Activated CD4-positive, alpha-beta T cell treated with anti-CD3 and anti-CD28 coated beads for 4 hours (primary cell): Measurements from ENCODE around the gene ZMYND8.
"Not testable (repeated sequence)": the region's sequence is repeated elsewhere in the genome, so short reads cannot be mapped to it uniquely, and the experiment has no call there.

Experiments used
- DNase-seq, 2 donors: peaks; one replicate each; pipeline ENCODE4 v3.0.0-alpha.2; 2020

ZMYND8 gene

DNA sequence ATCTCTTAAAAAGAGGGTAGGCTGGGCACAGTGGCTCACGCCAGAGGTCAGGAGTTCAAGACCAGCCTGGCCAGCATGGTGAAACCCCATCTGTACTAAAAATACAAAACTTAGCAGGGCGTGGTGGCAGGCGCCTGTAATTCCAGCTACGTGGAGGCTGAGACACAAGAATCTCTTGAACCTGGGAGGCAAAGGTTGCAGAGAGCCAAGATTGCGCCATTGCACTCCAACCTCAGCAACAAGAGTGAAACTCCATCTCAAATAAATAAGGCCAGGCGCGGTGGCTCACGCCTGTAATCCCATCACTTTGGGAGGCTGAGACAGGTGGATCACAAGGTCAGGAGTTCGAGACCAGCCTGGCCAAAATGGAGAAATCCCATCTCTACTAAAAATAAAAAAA, 48.9 kb downstream of the ZMYND8 start:
- DNase-seq, result not testable (repeated sequence)

DNA sequence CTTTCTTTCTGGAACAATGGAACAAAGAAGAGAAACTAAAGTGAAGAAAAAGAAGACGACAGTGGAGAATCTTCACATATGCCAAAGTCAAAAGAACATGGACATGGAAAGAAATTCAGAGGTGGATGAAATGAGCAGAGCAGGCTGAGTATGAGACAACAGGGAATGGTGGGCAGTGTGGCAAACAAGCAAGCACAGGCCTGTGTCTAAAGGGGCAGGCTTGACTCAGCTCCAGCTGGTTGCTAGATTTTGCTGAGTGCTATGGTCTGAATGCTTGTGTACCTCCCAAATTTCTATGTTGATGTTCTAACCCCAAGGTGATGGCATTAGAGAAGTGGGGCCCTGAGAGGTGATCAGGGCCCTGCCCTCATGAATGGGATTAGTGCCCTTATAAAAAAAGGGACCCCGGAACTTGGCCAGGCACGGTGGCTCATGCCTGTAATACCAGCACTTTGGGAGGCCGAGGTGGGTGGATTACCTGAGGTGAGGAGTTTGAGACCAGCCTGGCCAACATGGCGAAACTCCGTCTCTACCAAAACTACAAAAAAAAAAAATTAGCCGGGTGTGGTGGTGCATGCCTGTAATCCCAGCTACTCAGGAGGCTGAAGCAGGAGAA, 49.6 kb downstream of the ZMYND8 start:
- DNase-seq, result no peak

GRCh38 chr20:47306095-47306494, 50.4 kb downstream of the ZMYND8 start:
- no peak for DNase-seq

DNA sequence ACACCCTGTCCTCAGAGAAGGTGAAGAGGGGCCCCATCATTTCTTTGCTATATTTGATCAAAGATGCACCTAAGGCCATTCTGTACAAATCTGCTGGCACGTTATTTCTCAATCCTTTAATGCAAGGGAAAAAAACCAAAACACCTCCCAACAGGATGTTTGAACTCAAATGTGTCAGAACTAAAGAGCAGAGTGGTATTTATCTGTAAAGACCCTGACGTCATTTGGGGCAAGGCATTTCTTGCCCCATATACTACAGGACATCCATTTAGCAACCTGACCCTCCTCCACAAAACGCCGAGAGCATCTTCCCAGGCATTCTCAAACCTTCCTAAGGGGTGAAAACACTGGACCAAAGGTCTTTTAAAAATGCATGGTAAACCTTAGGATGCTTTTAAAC, 50.8 kb downstream of the ZMYND8 start:
- no peak for DNase-seq

GRCh38 chr20:47304287-47304686, 52.2 kb downstream of the ZMYND8 start:
- no peak for DNase-seq

GRCh38 chr20:47303736-47304135, 52.8 kb downstream of the ZMYND8 start:
- DNase-seq, result no peak

DNA sequence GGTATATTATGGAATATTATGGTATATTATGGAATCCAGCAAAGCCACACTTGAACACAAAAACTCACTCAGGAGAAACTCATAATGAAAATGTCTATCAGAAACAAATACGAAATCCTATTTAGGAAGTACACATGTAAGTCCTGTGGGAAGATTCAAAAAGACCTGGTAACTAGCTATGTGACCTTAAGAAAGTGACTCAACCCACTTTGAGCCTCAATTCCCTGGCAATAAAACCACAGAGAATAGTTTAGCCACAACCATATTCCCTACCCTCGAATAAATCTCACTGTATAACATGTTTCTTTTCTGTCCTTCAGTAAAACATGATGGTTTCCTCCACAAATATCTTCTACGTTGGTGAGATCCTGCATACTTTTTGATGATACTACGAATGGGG, 56.4 kb downstream of the ZMYND8 start:
- no peak for DNase-seq

- DNase-seq, result no peak
Measured at GRCh38 chr20:47298624-47299023, 57.9 kb downstream of the ZMYND8 start.

- DNase-seq, result no peak
Measured at GRCh38 chr20:47297746-47298145, 58.8 kb downstream of the ZMYND8 start.

GRCh38 chr20:47296950-47297349, 59.5 kb downstream of the ZMYND8 start:
- peak in 1 of 2 donors; percentile 7 for DNase-seq

DNA sequence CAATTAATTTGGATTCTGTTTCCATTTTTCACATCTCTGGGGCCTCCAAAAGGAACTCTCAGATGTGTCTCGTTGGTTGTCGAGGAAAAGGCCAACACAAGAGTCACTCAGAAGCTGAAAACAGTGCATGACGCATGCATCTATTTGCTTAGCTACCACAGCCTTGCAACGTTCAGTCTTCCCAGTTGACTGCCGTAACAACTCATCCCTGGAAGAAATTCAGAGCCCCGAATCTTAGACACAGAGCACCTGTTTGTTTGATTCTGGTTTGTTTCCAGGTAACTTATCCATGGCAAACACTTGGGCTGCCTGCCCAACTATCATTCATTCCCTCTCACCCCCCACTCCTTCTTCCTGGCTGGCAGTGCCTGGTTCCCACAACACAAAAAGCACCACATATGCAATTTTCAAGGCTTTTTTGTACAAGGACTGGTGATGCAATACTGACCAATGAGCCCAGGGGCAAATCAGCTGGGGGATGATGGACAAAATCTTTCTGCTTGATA, 60.5 kb downstream of the ZMYND8 start:
- no peak for DNase-seq

DNA sequence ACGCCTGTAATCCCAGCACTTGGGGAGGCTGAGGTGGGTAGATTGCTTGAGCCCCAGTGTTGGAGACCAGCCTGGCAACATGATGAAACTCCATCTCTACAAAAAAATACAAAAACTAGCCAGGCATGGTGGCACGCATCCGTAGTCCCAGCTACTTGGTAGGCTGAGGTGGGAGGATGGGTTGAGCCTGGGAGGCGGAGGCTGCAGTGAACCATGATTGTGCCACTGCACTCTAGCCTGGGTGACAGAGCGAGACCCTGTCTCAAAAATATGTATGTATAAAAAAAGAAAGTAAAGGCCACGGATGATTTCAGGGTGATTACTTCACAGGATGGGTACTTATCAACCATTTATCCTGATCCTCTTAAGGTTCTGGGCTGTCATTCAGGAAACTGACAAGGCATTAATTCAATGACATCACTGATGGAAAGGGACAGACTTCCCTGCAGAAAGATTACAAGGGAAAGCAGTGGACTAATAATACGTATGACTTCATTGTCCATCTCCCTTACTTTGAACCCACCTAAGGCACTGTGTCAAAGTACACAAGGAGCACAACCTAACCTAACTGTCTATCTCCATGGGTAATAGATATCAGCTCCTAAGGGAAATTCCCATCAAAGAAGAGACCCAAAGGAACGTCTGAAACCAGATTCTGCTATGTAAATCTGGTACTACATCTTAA, 61.2 kb downstream of the ZMYND8 start:
- no peak for DNase-seq

DNA sequence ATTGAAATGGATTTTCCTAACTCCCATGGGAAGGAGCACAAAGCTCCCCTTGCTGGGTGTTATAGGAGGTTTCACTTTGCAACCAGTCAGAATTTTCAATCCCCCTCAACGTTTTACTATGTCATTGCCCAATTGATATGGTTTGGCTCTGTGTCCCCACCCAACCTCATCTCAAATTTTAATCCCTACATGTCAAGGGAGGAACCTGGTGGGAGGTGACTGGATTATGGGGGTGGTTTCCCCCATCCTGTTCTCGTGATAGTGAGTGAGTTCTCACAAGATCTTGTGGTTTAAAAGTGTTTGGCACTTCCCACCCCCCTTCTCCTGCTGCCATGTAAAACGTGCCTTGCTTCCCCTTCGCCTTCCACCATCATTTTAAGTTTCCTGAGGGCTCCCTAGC, 62.9 kb downstream of the ZMYND8 start:
- DNase-seq, result no peak

GRCh38 chr20:47292581-47292980, 63.9 kb downstream of the ZMYND8 start:
- no peak for DNase-seq

DNA sequence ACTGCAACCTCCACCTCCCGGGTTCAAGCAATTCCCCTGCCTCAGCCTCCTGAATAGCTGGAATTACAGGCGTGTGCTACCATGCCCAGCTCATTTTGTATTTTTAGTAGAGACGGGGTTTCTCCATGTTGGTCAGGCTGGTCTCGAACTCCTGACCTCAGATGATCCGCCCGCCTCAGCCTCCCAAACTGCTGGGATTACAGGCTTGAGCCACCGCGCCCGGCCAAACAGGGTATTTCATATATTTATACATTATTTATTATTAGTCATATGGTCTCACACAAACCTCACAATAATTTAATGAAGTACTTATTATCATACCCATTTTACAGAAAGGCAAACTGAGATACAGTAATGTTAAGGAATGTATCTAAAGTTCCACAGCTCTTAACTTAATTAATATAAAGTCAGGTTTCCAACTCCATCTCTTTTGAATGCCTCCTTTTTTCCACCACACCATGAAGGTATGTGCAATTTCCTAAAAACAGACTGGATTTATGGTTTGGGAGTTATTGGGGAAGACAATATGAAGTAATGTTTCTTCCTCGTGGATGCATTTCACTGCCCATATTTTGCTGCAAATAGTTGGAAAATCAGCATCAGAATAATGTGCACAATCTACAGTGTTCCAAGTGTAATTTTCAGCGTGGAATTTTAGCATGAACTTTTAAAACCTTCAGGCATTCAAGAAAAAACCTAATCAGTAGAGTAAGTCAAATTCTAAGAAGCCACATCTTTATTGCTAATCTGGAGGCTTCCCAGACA, 65.7 kb downstream of the ZMYND8 start:
- DNase-seq, result no peak

DNA sequence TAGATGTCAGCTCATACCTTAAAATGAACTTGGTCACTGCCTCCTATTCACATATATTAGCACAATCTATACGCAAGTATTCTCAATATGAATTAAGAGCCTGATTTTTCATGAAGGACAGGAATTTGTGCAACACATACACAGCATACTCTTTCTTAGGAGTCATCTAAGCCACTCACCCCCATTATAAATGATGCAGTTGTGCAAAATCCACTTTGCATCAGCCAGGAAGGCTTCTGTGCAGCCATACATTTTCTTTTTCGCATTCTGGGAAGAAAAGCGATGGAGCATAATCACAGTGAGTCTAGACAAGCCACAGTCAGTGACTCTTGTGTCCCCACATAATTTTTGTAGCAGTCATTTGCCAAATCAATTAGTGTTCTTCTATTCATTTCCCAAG, 66.5 kb downstream of the ZMYND8 start:
- no peak for DNase-seq

GRCh38 chr20:47289096-47289495, 67.4 kb downstream of the ZMYND8 start:
- DNase-seq, result no peak

GRCh38 chr20:47288530-47288929, 68.0 kb downstream of the ZMYND8 start:
- DNase-seq, result not testable (repeated sequence)

- DNase-seq, result no peak
Measured at GRCh38 chr20:47287609-47288144, 68.8 kb downstream of the ZMYND8 start.

GRCh38 chr20:47286681-47287080, 69.8 kb downstream of the ZMYND8 start:
- DNase-seq, result no peak

DNA sequence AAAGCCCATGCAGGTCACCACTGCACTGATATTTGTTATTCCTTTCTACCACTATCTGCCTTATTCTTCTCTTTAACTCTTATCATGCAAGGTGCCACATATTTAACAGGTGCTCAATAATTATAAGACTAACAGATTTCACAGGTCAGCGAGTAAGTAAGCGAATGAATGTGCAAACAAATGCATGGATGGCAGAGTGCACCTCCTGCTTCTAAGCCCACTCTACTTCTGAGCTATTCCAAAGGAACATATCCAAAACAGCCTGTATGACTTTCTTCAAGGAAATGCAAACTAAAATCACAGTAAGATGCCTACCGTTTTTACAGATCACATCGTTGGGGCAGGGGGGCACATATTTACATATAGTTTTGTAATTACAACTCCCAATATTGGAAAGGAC, 71.3 kb downstream of the ZMYND8 start:
- DNase-seq, result no peak

- DNase-seq, result no peak
Measured at GRCh38 chr20:47284373-47284772, 72.1 kb downstream of the ZMYND8 start.

- DNase-seq, result no peak
Measured at GRCh38 chr20:47283411-47283810, 73.1 kb downstream of the ZMYND8 start.

DNA sequence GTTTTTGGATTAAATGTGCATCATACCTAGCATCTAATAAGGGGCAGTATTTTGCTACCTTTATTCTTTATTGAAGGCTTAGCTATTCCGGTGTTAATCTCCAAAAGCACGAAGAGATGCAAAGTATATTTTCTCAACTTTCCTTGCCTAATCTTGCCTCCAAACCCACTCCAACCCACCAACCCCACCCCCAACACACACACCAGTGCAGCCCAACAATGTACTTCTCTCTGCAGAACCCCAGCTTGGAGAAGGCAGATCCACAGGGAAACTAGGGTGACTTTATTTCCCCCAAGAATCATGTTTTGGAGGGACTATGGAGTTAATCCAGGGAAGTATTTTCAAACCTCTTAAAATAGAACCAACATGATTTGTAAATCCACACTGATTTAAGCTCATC, 73.6 kb downstream of the ZMYND8 start:
- no peak for DNase-seq
